Measurements from ENCODE around the gene TMEM45B. TPM values are rescaled to one million over a fixed set of nuclear protein-coding genes. Genes with fewer than 3 reads are reported as not detected.
"Not testable (repeated sequence)": the region's sequence is repeated elsewhere in the genome, so short reads cannot be mapped to it uniquely, and the experiment has no call there.

TMEM45B gene
- total RNA-seq, 1 donor from 2014 or later, result 0.37 TPM

GRCh38 chr11:129828301-129828836 is 12.7 kb downstream of the TMEM45B start:
- no peaks in the 10 kb centered on the region for H3K4me1 Mint-ChIP-seq (ENCODE audit: low read depth, unreplicated experiment)
- no peak overlapping the region for H3K27ac Mint-ChIP-seq (ENCODE audit: unreplicated experiment)
- no peak for DNase-seq
- H3K27me3 Mint-ChIP-seq (ENCODE audit: unreplicated experiment), result no peaks in the 10 kb centered on the region
- no peaks in the 10 kb centered on the region for H3K9me3 Mint-ChIP-seq (ENCODE audit: unreplicated experiment)
- H3K4me3 Mint-ChIP-seq (ENCODE audit: unreplicated experiment), result no peak overlapping the region
- TF ChIP-seq, protein P1, sequence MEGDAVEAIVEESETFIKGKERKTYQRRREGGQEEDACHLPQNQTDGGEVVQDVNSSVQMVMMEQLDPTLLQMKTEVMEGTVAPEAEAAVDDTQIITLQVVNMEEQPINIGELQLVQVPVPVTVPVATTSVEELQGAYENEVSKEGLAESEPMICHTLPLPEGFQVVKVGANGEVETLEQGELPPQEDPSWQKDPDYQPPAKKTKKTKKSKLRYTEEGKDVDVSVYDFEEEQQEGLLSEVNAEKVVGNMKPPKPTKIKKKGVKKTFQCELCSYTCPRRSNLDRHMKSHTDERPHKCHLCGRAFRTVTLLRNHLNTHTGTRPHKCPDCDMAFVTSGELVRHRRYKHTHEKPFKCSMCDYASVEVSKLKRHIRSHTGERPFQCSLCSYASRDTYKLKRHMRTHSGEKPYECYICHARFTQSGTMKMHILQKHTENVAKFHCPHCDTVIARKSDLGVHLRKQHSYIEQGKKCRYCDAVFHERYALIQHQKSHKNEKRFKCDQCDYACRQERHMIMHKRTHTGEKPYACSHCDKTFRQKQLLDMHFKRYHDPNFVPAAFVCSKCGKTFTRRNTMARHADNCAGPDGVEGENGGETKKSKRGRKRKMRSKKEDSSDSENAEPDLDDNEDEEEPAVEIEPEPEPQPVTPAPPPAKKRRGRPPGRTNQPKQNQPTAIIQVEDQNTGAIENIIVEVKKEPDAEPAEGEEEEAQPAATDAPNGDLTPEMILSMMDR (IDR thresholded peaks at IDR 0.05; ENCODE audit: partially characterized antibody, unreplicated experiment), result no peak
- no peaks in the 10 kb centered on the region for H3K36me3 Mint-ChIP-seq (ENCODE audit: unreplicated experiment)

GRCh38 chr11:129829497-129829896 is 13.8 kb downstream of the TMEM45B start:
- not testable (repeated sequence) for H3K4me1 Mint-ChIP-seq (ENCODE audit: low read depth, unreplicated experiment); H3K27ac Mint-ChIP-seq (ENCODE audit: unreplicated experiment); H3K36me3 Mint-ChIP-seq (ENCODE audit: unreplicated experiment); DNase-seq; H3K27me3 Mint-ChIP-seq (ENCODE audit: unreplicated experiment); H3K4me3 Mint-ChIP-seq (ENCODE audit: unreplicated experiment); H3K9me3 Mint-ChIP-seq (ENCODE audit: unreplicated experiment)

- H3K27me3 Mint-ChIP-seq (ENCODE audit: unreplicated experiment); H3K9me3 Mint-ChIP-seq (ENCODE audit: unreplicated experiment); H3K4me1 Mint-ChIP-seq (ENCODE audit: low read depth, unreplicated experiment); H3K27ac Mint-ChIP-seq (ENCODE audit: unreplicated experiment); H3K4me3 Mint-ChIP-seq (ENCODE audit: unreplicated experiment); H3K36me3 Mint-ChIP-seq (ENCODE audit: unreplicated experiment); DNase-seq: not testable (repeated sequence)
Observed at GRCh38 chr11:129831227-129831626, 15.6 kb downstream of the TMEM45B start.

GRCh38 chr11:129833260-129833659 is 17.6 kb downstream of the TMEM45B start:
- DNase-seq; H3K4me3 Mint-ChIP-seq (ENCODE audit: unreplicated experiment); H3K27me3 Mint-ChIP-seq (ENCODE audit: unreplicated experiment); H3K4me1 Mint-ChIP-seq (ENCODE audit: low read depth, unreplicated experiment); H3K27ac Mint-ChIP-seq (ENCODE audit: unreplicated experiment); H3K36me3 Mint-ChIP-seq (ENCODE audit: unreplicated experiment); H3K9me3 Mint-ChIP-seq (ENCODE audit: unreplicated experiment): not testable (repeated sequence)

DNA sequence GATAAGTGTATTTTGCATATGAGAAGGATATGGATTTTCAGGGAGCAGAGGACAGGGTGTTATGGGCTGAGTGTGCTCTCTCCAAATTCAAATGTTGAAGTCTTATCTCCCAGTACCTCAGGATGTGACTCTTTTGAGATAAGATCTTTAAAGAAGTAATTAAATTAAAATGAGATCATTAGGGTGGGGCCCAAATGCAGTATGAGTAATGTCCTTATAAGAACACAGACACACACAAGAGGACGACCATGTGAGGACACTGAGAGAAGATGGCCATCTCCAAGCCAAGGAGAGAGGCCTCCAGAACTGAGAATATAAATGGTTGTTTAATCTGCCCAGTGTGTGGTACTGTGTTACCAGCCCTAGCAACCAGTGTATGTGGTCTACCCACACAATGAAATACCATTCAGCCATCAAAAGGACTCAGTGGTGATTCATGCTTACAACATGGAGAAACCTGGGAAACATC is 20.8 kb downstream of the TMEM45B start:
- DNase-seq; H3K4me1 Mint-ChIP-seq (ENCODE audit: low read depth, unreplicated experiment); H3K27me3 Mint-ChIP-seq (ENCODE audit: unreplicated experiment); H3K9me3 Mint-ChIP-seq (ENCODE audit: unreplicated experiment); H3K27ac Mint-ChIP-seq (ENCODE audit: unreplicated experiment); H3K4me3 Mint-ChIP-seq (ENCODE audit: unreplicated experiment); H3K36me3 Mint-ChIP-seq (ENCODE audit: unreplicated experiment): not testable (repeated sequence)

DNA sequence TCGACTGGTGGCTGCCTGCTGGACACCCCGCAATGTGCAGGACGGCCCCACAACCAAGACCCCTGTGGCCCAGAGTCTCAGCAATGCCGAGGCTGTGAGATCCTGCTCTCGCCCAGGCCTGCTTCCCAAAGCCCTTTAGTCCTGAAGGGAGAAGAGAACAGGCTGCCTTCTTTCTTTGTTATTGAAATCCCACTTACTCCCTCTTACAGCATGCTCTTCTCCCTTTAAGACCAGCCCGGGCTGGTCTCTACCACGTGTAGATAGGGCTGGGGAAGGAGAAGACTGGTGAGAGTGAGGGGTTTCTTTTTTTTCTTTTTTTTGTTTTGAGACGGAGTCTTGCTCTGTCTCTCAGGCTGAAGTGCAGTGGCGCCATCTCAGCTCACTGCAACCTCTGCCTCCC is 21.3 kb downstream of the TMEM45B start:
- no peak for DNase-seq
- Mint-ChIP-seq H3K4me1 (ENCODE audit: low read depth, unreplicated experiment) (no peaks in the 10 kb centered on the region), H3K4me3 (ENCODE audit: unreplicated experiment) (no peak overlapping the region), H3K36me3 (ENCODE audit: unreplicated experiment) (no peaks in the 10 kb centered on the region), H3K27ac (ENCODE audit: unreplicated experiment) (no peak overlapping the region), H3K9me3 (ENCODE audit: unreplicated experiment) (no peaks in the 10 kb centered on the region), H3K27me3 (ENCODE audit: unreplicated experiment) (peaks cover 2% of the 10 kb centered on the region)
- TF ChIP-seq, protein P1 (IDR thresholded peaks at IDR 0.05; ENCODE audit: partially characterized antibody, unreplicated experiment), result no peak

DNA sequence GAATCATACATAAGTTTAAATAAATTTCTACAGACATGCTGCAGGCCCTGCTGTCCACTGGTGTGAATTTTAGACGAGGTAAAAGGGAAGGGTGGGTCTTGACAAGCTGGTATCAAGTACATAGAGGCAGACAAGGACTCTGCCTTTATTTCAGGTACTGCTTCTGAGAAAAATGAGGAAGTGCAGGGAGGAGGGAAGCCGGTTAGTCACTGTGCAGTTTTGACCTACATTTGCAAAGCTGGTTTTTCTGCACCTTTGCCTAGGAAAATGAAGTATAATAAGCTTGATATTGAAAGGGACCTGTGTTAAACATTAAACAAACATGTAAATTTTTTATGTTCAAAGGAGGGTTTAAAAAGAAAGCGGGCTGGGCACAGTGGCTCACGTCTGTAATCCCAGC is 24.6 kb downstream of the TMEM45B start:
- Mint-ChIP-seq H3K4me1 (ENCODE audit: low read depth, unreplicated experiment) (no peaks in the 10 kb centered on the region), H3K27ac (ENCODE audit: unreplicated experiment) (no peak overlapping the region), H3K36me3 (ENCODE audit: unreplicated experiment) (no peaks in the 10 kb centered on the region), H3K4me3 (ENCODE audit: unreplicated experiment) (no peak overlapping the region), H3K9me3 (ENCODE audit: unreplicated experiment) (no peaks in the 10 kb centered on the region), H3K27me3 (ENCODE audit: unreplicated experiment) (peaks cover 2% of the 10 kb centered on the region)
- no peak for DNase-seq
- TF ChIP-seq, protein P1 (IDR thresholded peaks at IDR 0.05; ENCODE audit: partially characterized antibody, unreplicated experiment), result no peak

All from glutamatergic neuron (in vitro differentiated cells).